ENCODE results near the gene KCNK1.

KCNK1 gene

GRCh38 chr1:233638513-233638912 is 24.6 kb downstream of the KCNK1 start:
- no peak overlapping the region for H3K4me3 ChIP-seq (ENCODE audit: low read depth, low read length)
- no peak for DNase-seq (ENCODE audit: low read depth, low spot score)
- POLR2A ChIA-PET, result no interaction called here
- CTCF ChIA-PET, result no interaction called here
- no peak for TF ChIP-seq CTCF (IDR thresholded peaks at IDR 0.05; ENCODE audit: insufficient read depth, low read length, missing control alignments)

GRCh38 chr1:233639611-233640010 is 25.7 kb downstream of the KCNK1 start:
- no peak overlapping the region for H3K4me3 ChIP-seq (ENCODE audit: low read depth, low read length)
- no peak for DNase-seq (ENCODE audit: low read depth, low spot score)
- ChIA-PET CTCF (no interaction called here), POLR2A (no interaction called here)
- TF ChIP-seq CTCF (IDR thresholded peaks at IDR 0.05; ENCODE audit: insufficient read depth, low read length, missing control alignments), result no peak

GRCh38 chr1:233640179-233640578 is 26.3 kb downstream of the KCNK1 start:
- ChIA-PET POLR2A (no interaction called here), CTCF (no interaction called here)
- no peak for TF ChIP-seq CTCF (IDR thresholded peaks at IDR 0.05; ENCODE audit: insufficient read depth, low read length, missing control alignments)
- no peak overlapping the region for H3K4me3 ChIP-seq (ENCODE audit: low read depth, low read length)
- DNase-seq (ENCODE audit: low read depth, low spot score), result no peak

- DNase-seq (ENCODE audit: low read depth, low spot score), result no peak
- no peak overlapping the region for H3K4me3 ChIP-seq (ENCODE audit: low read depth, low read length)
- TF ChIP-seq CTCF (IDR thresholded peaks at IDR 0.05; ENCODE audit: insufficient read depth, low read length, missing control alignments), result no peak
- POLR2A ChIA-PET, result no interaction called here
- CTCF ChIA-PET, result no interaction called here
These were observed 27.1 kb downstream of the KCNK1 start for GRCh38 chr1:233641029-233641428.

GRCh38 chr1:233647073-233647472 is 33.2 kb downstream of the KCNK1 start:
- DNase-seq (ENCODE audit: low read depth, low spot score), result no peak
- H3K4me3 ChIP-seq (ENCODE audit: low read depth, low read length), result no peak overlapping the region
- ChIA-PET CTCF (no interaction called here), POLR2A (no interaction called here)
- TF ChIP-seq CTCF (IDR thresholded peaks at IDR 0.05; ENCODE audit: insufficient read depth, low read length, missing control alignments), result no peak

GRCh38 chr1:233647636-233648035 is 33.7 kb downstream of the KCNK1 start:
- CTCF ChIA-PET, result no interaction called here
- no peak overlapping the region for H3K4me3 ChIP-seq (ENCODE audit: low read depth, low read length)
- POLR2A ChIA-PET, result no interaction called here
- TF ChIP-seq CTCF (IDR thresholded peaks at IDR 0.05; ENCODE audit: insufficient read depth, low read length, missing control alignments), result no peak
- no peak for DNase-seq (ENCODE audit: low read depth, low spot score)

Data from AG04449 (cell line).